ENCODE measurements around the gene ITM2C.

DNA sequence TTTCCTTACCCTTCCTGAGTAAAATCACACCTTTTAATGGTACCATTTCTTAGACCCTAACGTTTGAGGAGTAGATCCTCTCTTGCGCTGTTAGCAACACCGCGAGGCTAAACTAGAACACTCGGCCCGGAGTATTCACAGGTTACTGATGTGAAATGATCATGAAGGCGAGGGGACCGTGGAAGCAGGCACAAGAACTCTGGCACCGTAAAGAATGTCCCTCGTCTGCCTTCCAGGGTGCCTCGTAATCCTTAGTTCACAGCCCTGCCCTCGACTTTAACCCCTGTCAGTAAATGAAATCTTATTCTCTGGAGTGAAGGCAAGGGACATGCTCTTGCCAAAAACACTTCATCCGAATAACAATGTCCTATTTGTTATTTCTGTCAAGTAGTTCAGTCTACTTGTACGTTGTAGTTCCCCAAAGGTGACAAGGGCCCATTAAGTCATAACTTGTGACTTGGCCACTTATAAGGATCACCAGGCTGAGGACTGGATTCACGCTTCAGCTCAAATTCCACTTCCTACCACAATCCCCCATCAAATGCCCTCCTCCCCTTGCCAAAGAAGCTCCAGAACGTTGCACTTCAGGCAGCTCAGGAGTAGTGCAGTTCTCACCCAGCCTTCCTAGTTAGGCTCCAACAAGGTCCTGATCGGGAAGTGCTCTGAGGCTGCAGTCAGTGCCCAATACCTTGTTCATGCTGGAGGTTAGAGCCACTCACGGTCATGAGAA lies 43.3 kb upstream of the ITM2C start:
- TF ChIP-seq, protein P1, sequence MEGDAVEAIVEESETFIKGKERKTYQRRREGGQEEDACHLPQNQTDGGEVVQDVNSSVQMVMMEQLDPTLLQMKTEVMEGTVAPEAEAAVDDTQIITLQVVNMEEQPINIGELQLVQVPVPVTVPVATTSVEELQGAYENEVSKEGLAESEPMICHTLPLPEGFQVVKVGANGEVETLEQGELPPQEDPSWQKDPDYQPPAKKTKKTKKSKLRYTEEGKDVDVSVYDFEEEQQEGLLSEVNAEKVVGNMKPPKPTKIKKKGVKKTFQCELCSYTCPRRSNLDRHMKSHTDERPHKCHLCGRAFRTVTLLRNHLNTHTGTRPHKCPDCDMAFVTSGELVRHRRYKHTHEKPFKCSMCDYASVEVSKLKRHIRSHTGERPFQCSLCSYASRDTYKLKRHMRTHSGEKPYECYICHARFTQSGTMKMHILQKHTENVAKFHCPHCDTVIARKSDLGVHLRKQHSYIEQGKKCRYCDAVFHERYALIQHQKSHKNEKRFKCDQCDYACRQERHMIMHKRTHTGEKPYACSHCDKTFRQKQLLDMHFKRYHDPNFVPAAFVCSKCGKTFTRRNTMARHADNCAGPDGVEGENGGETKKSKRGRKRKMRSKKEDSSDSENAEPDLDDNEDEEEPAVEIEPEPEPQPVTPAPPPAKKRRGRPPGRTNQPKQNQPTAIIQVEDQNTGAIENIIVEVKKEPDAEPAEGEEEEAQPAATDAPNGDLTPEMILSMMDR (IDR thresholded peaks at IDR 0.05; ENCODE audit: insufficient read depth, low read length, poor library complexity, severe bottlenecking) = no peak
- TF ChIP-seq EZH2phosphoT487 (conservative IDR thresholded peaks at IDR 0.05; ENCODE audit: low read length) = no peak
